ENCODE data around the gene GABRD.

DNA sequence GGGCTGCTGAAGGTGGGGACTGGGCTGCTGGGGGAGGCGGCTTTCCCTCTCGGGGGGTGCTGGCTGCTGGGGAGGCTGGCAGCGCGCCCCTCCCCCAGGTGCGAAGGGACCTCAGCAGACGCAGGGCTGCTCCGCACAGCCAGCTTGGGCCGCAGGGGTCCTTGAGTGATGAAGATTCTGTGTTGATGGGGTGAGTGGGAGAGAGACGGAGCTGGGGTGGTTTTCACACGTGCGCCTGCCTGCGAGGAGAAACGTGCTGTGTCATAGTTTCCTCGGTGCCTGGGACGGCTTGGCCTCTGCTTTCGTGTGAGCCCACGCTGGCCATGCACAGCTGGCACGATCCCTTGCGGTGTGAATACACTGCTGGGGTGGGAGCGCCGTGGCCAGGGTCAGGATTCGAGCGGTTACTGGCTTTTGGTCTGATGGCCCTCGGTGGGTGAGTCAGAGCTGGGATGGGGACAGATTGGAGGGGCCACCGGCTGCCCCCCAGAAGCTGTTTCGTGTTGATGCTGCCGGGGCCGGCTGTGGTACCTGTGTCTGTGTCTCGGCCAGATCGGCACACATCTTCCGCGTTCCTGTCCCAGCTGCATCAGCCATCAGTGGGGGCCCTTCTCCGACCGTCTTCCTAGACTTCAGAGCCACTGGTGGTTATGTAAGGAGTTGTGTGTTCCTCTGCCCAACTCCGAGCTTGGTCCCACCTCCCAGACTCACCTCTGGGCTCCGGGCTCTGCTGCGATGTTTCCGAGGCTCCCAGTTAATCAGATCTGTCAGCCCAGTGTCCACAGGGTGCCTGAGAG lies 56.0 kb downstream of the GABRD start:
- TF ChIP-seq RAD21 (IDR thresholded peaks at IDR 0.05; ENCODE audit: low read depth) (no peak), POLR2AphosphoS5 (IDR thresholded peaks at IDR 0.05; ENCODE audit: low read depth, low read length) (no peak), YY1 (IDR thresholded peaks at IDR 0.05; ENCODE audit: extremely low read depth, insufficient replicate concordance, low read depth, low read length) (no peak)
- TF ChIP-seq, protein P1, sequence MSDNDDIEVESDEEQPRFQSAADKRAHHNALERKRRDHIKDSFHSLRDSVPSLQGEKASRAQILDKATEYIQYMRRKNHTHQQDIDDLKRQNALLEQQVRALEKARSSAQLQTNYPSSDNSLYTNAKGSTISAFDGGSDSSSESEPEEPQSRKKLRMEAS (IDR thresholded peaks at IDR 0.05): no peak
- TF ChIP-seq, protein P2, sequence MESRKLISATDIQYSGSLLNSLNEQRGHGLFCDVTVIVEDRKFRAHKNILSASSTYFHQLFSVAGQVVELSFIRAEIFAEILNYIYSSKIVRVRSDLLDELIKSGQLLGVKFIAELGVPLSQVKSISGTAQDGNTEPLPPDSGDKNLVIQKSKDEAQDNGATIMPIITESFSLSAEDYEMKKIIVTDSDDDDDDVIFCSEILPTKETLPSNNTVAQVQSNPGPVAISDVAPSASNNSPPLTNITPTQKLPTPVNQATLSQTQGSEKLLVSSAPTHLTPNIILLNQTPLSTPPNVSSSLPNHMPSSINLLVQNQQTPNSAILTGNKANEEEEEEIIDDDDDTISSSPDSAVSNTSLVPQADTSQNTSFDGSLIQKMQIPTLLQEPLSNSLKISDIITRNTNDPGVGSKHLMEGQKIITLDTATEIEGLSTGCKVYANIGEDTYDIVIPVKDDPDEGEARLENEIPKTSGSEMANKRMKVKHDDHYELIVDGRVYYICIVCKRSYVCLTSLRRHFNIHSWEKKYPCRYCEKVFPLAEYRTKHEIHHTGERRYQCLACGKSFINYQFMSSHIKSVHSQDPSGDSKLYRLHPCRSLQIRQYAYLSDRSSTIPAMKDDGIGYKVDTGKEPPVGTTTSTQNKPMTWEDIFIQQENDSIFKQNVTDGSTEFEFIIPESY (IDR thresholded peaks at IDR 0.05; ENCODE audit: extremely low read depth, insufficient replicate concordance, low read length): no peak
